DOHH2 (cell line): Measurements from ENCODE around the gene VSTM2B.
"Not testable (repeated sequence)": the region's sequence is repeated elsewhere in the genome, so short reads cannot be mapped to it uniquely, and the experiment has no call there.

Experiments
- H3F3A ChIP-seq: fragments of 200-600 bp; sonication (generic), shearing (Covaris generic); 2 replicates; pipeline ENCODE4 v1.6.0; 2016; ENCODE audit warnings: antibody characterized with exemption, mild to moderate bottlenecking; ENCODE audit not compliant: control insufficient read depth, insufficient read depth
- H3K27ac ChIP-seq: fragments of 200-600 bp; sonication (generic); 2 replicates; pipeline ENCODE4 v1.5.1; 2014; ENCODE audit warnings: low read depth, mild to moderate bottlenecking, low read length, moderate library complexity
- H3K27me3 ChIP-seq: fragments of 200-600 bp; sonication (generic); 2 replicates; pipeline ENCODE4 v1.6.1; 2014; ENCODE audit warnings: mild to moderate bottlenecking, low read length, mixed read lengths; ENCODE audit not compliant: control insufficient read depth
- H3K36me3 ChIP-seq: fragments of 200-600 bp; sonication (generic); 2 replicates; pipeline ENCODE4 v1.6.1; 2014; ENCODE audit warnings: mild to moderate bottlenecking, low read length, moderate library complexity, mixed read lengths; ENCODE audit not compliant: control insufficient read depth
- H3K4me1 ChIP-seq: fragments of 200-600 bp; sonication (generic); 2 replicates; pipeline ENCODE4 v1.6.1; 2014; ENCODE audit warnings: mild to moderate bottlenecking, low read length, mixed read lengths; ENCODE audit not compliant: control insufficient read depth
- H3K4me2 ChIP-seq: fragments of 200-600 bp; sonication (generic); 2 replicates; pipeline ENCODE4 v1.6.0; 2014; ENCODE audit warnings: mild to moderate bottlenecking, low read length, moderate library complexity
- H3K4me3 ChIP-seq: fragments of 200-600 bp; sonication (generic); 2 replicates; pipeline ENCODE4 v1.5.1; 2014; ENCODE audit warnings: mild to moderate bottlenecking, low read length, mixed read lengths
- H3K79me2 ChIP-seq: fragments of 200-600 bp; sonication (generic); 2 replicates; pipeline ENCODE4 v1.6.1; 2014; ENCODE audit warnings: mild to moderate bottlenecking, low read length, mixed read lengths; ENCODE audit not compliant: control insufficient read depth
- H3K9me2 ChIP-seq: fragments of 200-600 bp; sonication (generic); replicated peaks from 2 replicates; pipeline ENCODE4 v1.6.1; 2014; ENCODE audit warnings: mild to moderate bottlenecking, low read length, mixed read lengths; ENCODE audit not compliant: control insufficient read depth
- H3K9me3 ChIP-seq: fragments of 200-600 bp; sonication (generic); 2 replicates; pipeline ENCODE4 v1.6.1; 2014; ENCODE audit warnings: antibody characterized with exemption, low read length, mixed read lengths; ENCODE audit not compliant: control insufficient read depth, insufficient read depth
- H4K20me1 ChIP-seq: fragments of 200-600 bp; sonication (generic); 2 replicates; pipeline ENCODE4 v1.6.0; 2014; ENCODE audit warnings: low read depth, mild to moderate bottlenecking, antibody characterized with exemption, low read length, moderate library complexity; ENCODE audit not compliant: control insufficient read depth, insufficient read depth
- EZH2phosphoT487 ChIP-seq: fragments of 200-600 bp; sonication (generic); IDR thresholded peaks from 2 replicates; pipeline ENCODE4 v1.6.1; 2017; ENCODE audit warnings: borderline replicate concordance, mild to moderate bottlenecking, antibody characterized with exemption, low read length, moderate library complexity, mixed read lengths
- TF ChIP-seq, protein P1 (sequence below): fragments of 200-600 bp; sonication (generic); IDR thresholded peaks from one replicate; pipeline ENCODE4 v1.5.1; 2014; ENCODE audit warnings: antibody characterized with exemption, mild to moderate bottlenecking, low read depth, low read length; ENCODE audit not compliant: poor library complexity, severe bottlenecking

VSTM2B gene

GRCh38 chr19:29484876-29485275, 40.9 kb upstream of the VSTM2B start:
- no peak overlapping the region for H3K4me3 ChIP-seq
- H3F3A ChIP-seq: no peaks in the 10 kb centered on the region
- no peaks in the 10 kb centered on the region for H3K27me3 ChIP-seq
- TF ChIP-seq, protein P1, sequence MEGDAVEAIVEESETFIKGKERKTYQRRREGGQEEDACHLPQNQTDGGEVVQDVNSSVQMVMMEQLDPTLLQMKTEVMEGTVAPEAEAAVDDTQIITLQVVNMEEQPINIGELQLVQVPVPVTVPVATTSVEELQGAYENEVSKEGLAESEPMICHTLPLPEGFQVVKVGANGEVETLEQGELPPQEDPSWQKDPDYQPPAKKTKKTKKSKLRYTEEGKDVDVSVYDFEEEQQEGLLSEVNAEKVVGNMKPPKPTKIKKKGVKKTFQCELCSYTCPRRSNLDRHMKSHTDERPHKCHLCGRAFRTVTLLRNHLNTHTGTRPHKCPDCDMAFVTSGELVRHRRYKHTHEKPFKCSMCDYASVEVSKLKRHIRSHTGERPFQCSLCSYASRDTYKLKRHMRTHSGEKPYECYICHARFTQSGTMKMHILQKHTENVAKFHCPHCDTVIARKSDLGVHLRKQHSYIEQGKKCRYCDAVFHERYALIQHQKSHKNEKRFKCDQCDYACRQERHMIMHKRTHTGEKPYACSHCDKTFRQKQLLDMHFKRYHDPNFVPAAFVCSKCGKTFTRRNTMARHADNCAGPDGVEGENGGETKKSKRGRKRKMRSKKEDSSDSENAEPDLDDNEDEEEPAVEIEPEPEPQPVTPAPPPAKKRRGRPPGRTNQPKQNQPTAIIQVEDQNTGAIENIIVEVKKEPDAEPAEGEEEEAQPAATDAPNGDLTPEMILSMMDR: no peak
- no peak for TF ChIP-seq EZH2phosphoT487
- H3K27ac ChIP-seq: no peak overlapping the region
- peaks cover 4% of the 10 kb centered on the region; the same call in 1 of the 2 replicates for H3K9me3 ChIP-seq
- no peaks in the 10 kb centered on the region for H3K9me2 ChIP-seq
- H3K4me1 ChIP-seq: no peaks in the 10 kb centered on the region
- H3K4me2 ChIP-seq: no peak overlapping the region
- H3K36me3 ChIP-seq: no peaks in the 10 kb centered on the region
- H3K79me2 ChIP-seq: no peaks in the 10 kb centered on the region
- no peaks in the 10 kb centered on the region for H4K20me1 ChIP-seq

- H3F3A ChIP-seq: no peaks in the 10 kb centered on the region
- no peak overlapping the region for H3K4me2 ChIP-seq
- no peak overlapping the region for H3K4me3 ChIP-seq
- no peak for TF ChIP-seq EZH2phosphoT487
- TF ChIP-seq, protein P1: no peak
- H3K27ac ChIP-seq: no peak overlapping the region
- H4K20me1 ChIP-seq: no peaks in the 10 kb centered on the region
- H3K9me3 ChIP-seq: peaks cover 4% of the 10 kb centered on the region; the same call in 1 of the 2 replicates
- H3K79me2 ChIP-seq: no peaks in the 10 kb centered on the region
- H3K4me1 ChIP-seq: no peaks in the 10 kb centered on the region
- no peaks in the 10 kb centered on the region for H3K27me3 ChIP-seq
- no peaks in the 10 kb centered on the region for H3K9me2 ChIP-seq
- H3K36me3 ChIP-seq: no peaks in the 10 kb centered on the region
These were observed 40.5 kb upstream of the VSTM2B start for GRCh38 chr19:29485293-29485692.

- not testable (repeated sequence) for H3K27ac ChIP-seq, H3K27me3 ChIP-seq, H3K79me2 ChIP-seq, H3K9me2 ChIP-seq, H3F3A ChIP-seq, H3K9me3 ChIP-seq, H3K36me3 ChIP-seq, H3K4me2 ChIP-seq, H4K20me1 ChIP-seq, H3K4me1 ChIP-seq, H3K4me3 ChIP-seq
These were observed 38.8 kb upstream of the VSTM2B start for GRCh38 chr19:29486961-29487360.

DNA sequence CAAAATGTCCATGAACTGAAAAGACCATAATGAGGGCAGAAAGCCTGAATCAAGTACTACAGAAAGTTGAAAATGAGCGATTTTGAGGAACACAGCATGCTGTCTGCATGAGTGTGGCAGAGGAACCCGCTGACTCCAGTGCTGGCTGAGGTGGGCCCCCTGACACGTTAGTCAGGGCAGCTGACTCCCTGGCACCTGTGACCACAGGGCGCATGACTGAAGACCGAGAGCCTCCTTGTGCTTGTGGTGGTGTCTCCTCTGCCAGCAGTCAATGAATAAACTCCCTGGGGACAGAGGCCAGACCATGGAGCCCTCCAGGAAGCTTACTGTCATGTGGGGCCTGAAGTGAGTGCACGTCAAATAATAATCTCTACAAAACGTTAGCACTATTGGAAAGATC, 38.4 kb upstream of the VSTM2B start:
- H3K9me3 ChIP-seq: no peaks in the 10 kb centered on the region
- no peak overlapping the region for H3K4me2 ChIP-seq
- H3K79me2 ChIP-seq: no peaks in the 10 kb centered on the region
- no peak overlapping the region for H3K27ac ChIP-seq
- H3K9me2 ChIP-seq: no peaks in the 10 kb centered on the region
- H3F3A ChIP-seq: no peaks in the 10 kb centered on the region
- no peaks in the 10 kb centered on the region for H4K20me1 ChIP-seq
- H3K36me3 ChIP-seq: no peaks in the 10 kb centered on the region
- TF ChIP-seq, protein P1: no peak
- no peak for TF ChIP-seq EZH2phosphoT487
- peaks cover 4% of the 10 kb centered on the region for H3K27me3 ChIP-seq
- no peak overlapping the region for H3K4me3 ChIP-seq
- no peaks in the 10 kb centered on the region for H3K4me1 ChIP-seq
